Nephron progenitor cell (in vitro differentiated cells): ENCODE results near the gene COMT.

Experiments used
- DNase-seq: peaks from one replicate; pipeline ENCODE4 v3.0.0; 2021
- H3K27ac Mint-ChIP-seq: 2 replicates; pipeline ENCODE4 v1.8.0; 2021; ENCODE audit warnings: mild to moderate bottlenecking, moderate library complexity, mixed read lengths
- H3K27me3 Mint-ChIP-seq: 2 replicates; pipeline ENCODE4 v1.8.0; 2021; ENCODE audit warnings: mild to moderate bottlenecking, low read depth, mixed read lengths; ENCODE audit not compliant: poor library complexity
- H3K36me3 Mint-ChIP-seq: 2 replicates; pipeline ENCODE4 v1.8.0; 2021; ENCODE audit warnings: low read depth, mixed read lengths
- H3K4me1 Mint-ChIP-seq: 2 replicates; pipeline ENCODE4 v1.8.0; 2021; ENCODE audit warnings: mixed read lengths
- H3K4me3 Mint-ChIP-seq: 2 replicates; pipeline ENCODE4 v1.8.0; 2021; ENCODE audit warnings: mild to moderate bottlenecking, moderate library complexity, mixed read lengths
- H3K9me3 Mint-ChIP-seq: 2 replicates; pipeline ENCODE4 v1.8.0; 2021; ENCODE audit warnings: mild to moderate bottlenecking, moderate library complexity, mixed read lengths
- CTCF ChIP-seq: fragments of 200-600 bp; sonication (generic); IDR thresholded peaks from 2 replicates; pipeline ENCODE4 v1.5.0; 2021; ENCODE audit warnings: antibody characterized with exemption

The COMT gene

GRCh38 chr22:19916006-19916405 lies 25.6 kb upstream of the COMT start:
- H3K27me3 Mint-ChIP-seq, result peaks cover 18% of the 10 kb centered on the region
- no peak for DNase-seq
- H3K4me1 Mint-ChIP-seq, result no peaks in the 10 kb centered on the region
- H3K9me3 Mint-ChIP-seq, result peaks cover 15% of the 10 kb centered on the region
- no peak overlapping the region for H3K4me3 Mint-ChIP-seq
- H3K27ac Mint-ChIP-seq, result no peak overlapping the region
- TF ChIP-seq CTCF, result no peak
- peaks cover 29% of the 10 kb centered on the region for H3K36me3 Mint-ChIP-seq

GRCh38 chr22:19916941-19917340 lies 24.6 kb upstream of the COMT start:
- no peak for DNase-seq
- Mint-ChIP-seq H3K9me3 (peaks cover 15% of the 10 kb centered on the region), H3K4me3 (no peak overlapping the region), H3K36me3 (peaks cover 29% of the 10 kb centered on the region), H3K27ac (no peak overlapping the region), H3K4me1 (no peaks in the 10 kb centered on the region), H3K27me3 (peaks cover 22% of the 10 kb centered on the region)
- TF ChIP-seq CTCF, result no peak

GRCh38 chr22:19917389-19918138 lies 24.0 kb upstream of the COMT start:
- DNase-seq, result no peak
- peak overlapping the region; percentile 32 for H3K27ac Mint-ChIP-seq
- H3K36me3 Mint-ChIP-seq, result peaks cover 29% of the 10 kb centered on the region
- H3K4me1 Mint-ChIP-seq, result no peaks in the 10 kb centered on the region
- H3K9me3 Mint-ChIP-seq, result peaks cover 15% of the 10 kb centered on the region
- peaks cover 23% of the 10 kb centered on the region for H3K27me3 Mint-ChIP-seq
- no peak overlapping the region for H3K4me3 Mint-ChIP-seq
- TF ChIP-seq CTCF, result no peak

- no peak for TF ChIP-seq CTCF
- H3K4me1 Mint-ChIP-seq, result no peaks in the 10 kb centered on the region
- DNase-seq, result no peak
- peaks cover 22% of the 10 kb centered on the region for H3K27me3 Mint-ChIP-seq
- peaks cover 23% of the 10 kb centered on the region for H3K36me3 Mint-ChIP-seq
- no peak overlapping the region for H3K4me3 Mint-ChIP-seq
- H3K9me3 Mint-ChIP-seq, result peaks cover 10% of the 10 kb centered on the region
- H3K27ac Mint-ChIP-seq, result no peak overlapping the region
These were observed 23.1 kb upstream of the COMT start for GRCh38 chr22:19918332-19919106.

- Mint-ChIP-seq H3K36me3 (peaks cover 18% of the 10 kb centered on the region), H3K9me3 (no peaks in the 10 kb centered on the region), H3K27me3 (peaks cover 12% of the 10 kb centered on the region), H3K4me1 (no peaks in the 10 kb centered on the region), H3K27ac (no peak overlapping the region), H3K4me3 (no peak overlapping the region)
- no peak for DNase-seq
- no peak for TF ChIP-seq CTCF
These were observed 21.7 kb upstream of the COMT start for GRCh38 chr22:19919701-19920363.
